ENCODE data around the gene TRAPPC1.

TRAPPC1 gene

GRCh38 chr17:7903154-7904103, 28.3 kb downstream of the TRAPPC1 start:
- no peak for DNase-seq (ENCODE audit: low read depth in 2 of 3, low spot score in 1 of 3)

GRCh38 chr17:7897773-7898172, 34.0 kb downstream of the TRAPPC1 start:
- no peak for DNase-seq (ENCODE audit: low read depth in 2 of 3, low spot score in 1 of 3)

- DNase-seq (ENCODE audit: low read depth in 2 of 3, low spot score in 1 of 3), result no peak
Measured at GRCh38 chr17:7897090-7897489, 34.7 kb downstream of the TRAPPC1 start.

GRCh38 chr17:7894866-7895265, 36.9 kb downstream of the TRAPPC1 start:
- no peak for DNase-seq (ENCODE audit: low read depth in 2 of 3, low spot score in 1 of 3)

GRCh38 chr17:7894226-7894625, 37.5 kb downstream of the TRAPPC1 start:
- DNase-seq (ENCODE audit: low read depth in 2 of 3, low spot score in 1 of 3), result no peak

- DNase-seq (ENCODE audit: low read depth in 2 of 3, low spot score in 1 of 3), result no peak
Measured at GRCh38 chr17:7893187-7893880, 38.4 kb downstream of the TRAPPC1 start.

- DNase-seq (ENCODE audit: low read depth in 2 of 3, low spot score in 1 of 3), result peak in 2 of 3 donors; percentile 30 to 32
Measured at GRCh38 chr17:7889166-7889955, 42.4 kb downstream of the TRAPPC1 start.

- DNase-seq (ENCODE audit: low read depth in 2 of 3, low spot score in 1 of 3), result peak; percentile 40 to 56 (median 52)
Measured at GRCh38 chr17:7888184-7888920, 43.4 kb downstream of the TRAPPC1 start, which contains the start of gene CHD3. CHD3 (plus strand) TSS chr17:7888789; CDS start chr17:7889001, 212 bp downstream.

- peak; percentile 82 to 89 (median 83) for DNase-seq (ENCODE audit: low read depth in 2 of 3, low spot score in 1 of 3)
Measured at GRCh38 chr17:7887482-7888183, 44.1 kb downstream of the TRAPPC1 start.

- no peak for DNase-seq (ENCODE audit: low read depth in 2 of 3, low spot score in 1 of 3)
Measured at GRCh38 chr17:7887038-7887481, 44.7 kb downstream of the TRAPPC1 start.

- peak; percentile 19 to 47 (median 33) for DNase-seq (ENCODE audit: low read depth in 2 of 3, low spot score in 1 of 3)
Measured at GRCh38 chr17:7886227-7887037, 45.3 kb downstream of the TRAPPC1 start.

- DNase-seq (ENCODE audit: low read depth in 2 of 3, low spot score in 1 of 3), result peak; percentile 13 to 40 (median 14)
Measured at GRCh38 chr17:7885367-7886226, 46.1 kb downstream of the TRAPPC1 start.

- DNase-seq (ENCODE audit: low read depth in 2 of 3, low spot score in 1 of 3), result peak in 1 of 3 donors; percentile 14
Measured at GRCh38 chr17:7884581-7885366, 47.0 kb downstream of the TRAPPC1 start.

GRCh38 chr17:7883781-7884386, 47.9 kb downstream of the TRAPPC1 start:
- DNase-seq (ENCODE audit: low read depth in 2 of 3, low spot score in 1 of 3), result peak in 1 of 3 donors; percentile 21

GRCh38 chr17:7882629-7883028, 49.1 kb downstream of the TRAPPC1 start:
- DNase-seq (ENCODE audit: low read depth in 2 of 3, low spot score in 1 of 3), result no peak

- DNase-seq (ENCODE audit: low read depth in 2 of 3, low spot score in 1 of 3), result no peak
Measured at GRCh38 chr17:7882068-7882467, 49.7 kb downstream of the TRAPPC1 start.

Measured in stimulated activated CD4-positive, alpha-beta T cell treated with anti-CD3 and anti-CD28 coated beads, Interleukin-12 subunit alpha, Interleukin-12 subunit beta, amount 100 ng/mL, for 48 hours (primary cell).